Astrocyte (in vitro differentiated cells and primary cell): ENCODE measurements around the gene ERMARD. TPM values are rescaled to one million over a fixed set of nuclear protein-coding genes. Genes with fewer than 3 reads are reported as not detected.
A peak's percentile ranks its signal among the peaks of the same experiment; 100 is the strongest.

ENCODE experiments used
- DNase-seq: peaks from one replicate; pipeline ENCODE4 v3.0.0-alpha.2; 2010; ENCODE audit warnings: low read depth
- FAIRE-seq: peaks from 2 replicates; lab custom pipeline; 2011; peaks lifted over from hg19 to GRCh38; lab: Jason Lieb, UNC
- H2AFZ ChIP-seq: 2 replicates; pipeline ENCODE4 v1.6.0; 2012; ENCODE audit warnings: low read depth, low read length, inconsistent platforms
- H3K27ac ChIP-seq: 2 replicates; pipeline ENCODE4 v1.5.1; 2011; ENCODE audit warnings: low read depth, low read length, inconsistent platforms
- H3K27me3 ChIP-seq: 2 replicates; pipeline ENCODE4 v1.6.0; 2011; ENCODE audit warnings: low read length, inconsistent platforms; ENCODE audit not compliant: insufficient read depth
- H3K36me3 ChIP-seq: 2 replicates; pipeline ENCODE4 v1.5.1; 2011; ENCODE audit warnings: low read length, inconsistent platforms; ENCODE audit not compliant: insufficient read depth
- H3K4me1 ChIP-seq: 2 replicates; pipeline ENCODE4 v1.5.1; 2011; ENCODE audit warnings: low read length, inconsistent platforms; ENCODE audit not compliant: insufficient read depth
- H3K4me2 ChIP-seq: 2 replicates; pipeline ENCODE4 v1.6.0; 2012; ENCODE audit warnings: low read length, inconsistent platforms
- H3K4me3 ChIP-seq: 2 replicates; pipeline ENCODE4 v1.5.1; 2011; ENCODE audit warnings: low read depth, mild to moderate bottlenecking, low read length, inconsistent platforms; ENCODE audit not compliant: insufficient read depth
- H3K79me2 ChIP-seq: 2 replicates; pipeline ENCODE4 v1.6.0; 2012; ENCODE audit warnings: mild to moderate bottlenecking, low read length, inconsistent platforms; ENCODE audit not compliant: insufficient read depth
- H3K9ac ChIP-seq: 2 replicates; pipeline ENCODE4 v1.6.0; 2012; ENCODE audit warnings: mild to moderate bottlenecking, low read length, inconsistent platforms
- H3K9me3 ChIP-seq: 2 replicates; pipeline ENCODE4 v1.5.1; 2012; ENCODE audit warnings: low read depth, mild to moderate bottlenecking, low read length, inconsistent platforms; ENCODE audit not compliant: insufficient read depth
- H4K20me1 ChIP-seq: 2 replicates; pipeline ENCODE4 v1.6.0; 2012; ENCODE audit warnings: low read length, inconsistent platforms; ENCODE audit not compliant: insufficient read depth
- H3K27ac Mint-ChIP-seq: one replicate; pipeline ENCODE4 v1.8.0; 2021; ENCODE audit warnings: mild to moderate bottlenecking, mixed read lengths; ENCODE audit not compliant: unreplicated experiment
- H3K27me3 Mint-ChIP-seq: one replicate; pipeline ENCODE4 v1.8.0; 2021; ENCODE audit warnings: low read depth, mixed read lengths; ENCODE audit not compliant: unreplicated experiment
- H3K36me3 Mint-ChIP-seq: one replicate; pipeline ENCODE4 v1.8.0; 2021; ENCODE audit warnings: low read depth, mixed read lengths; ENCODE audit not compliant: unreplicated experiment
- H3K4me1 Mint-ChIP-seq: one replicate; pipeline ENCODE4 v1.8.0; 2021; ENCODE audit warnings: low read depth, mixed read lengths; ENCODE audit not compliant: unreplicated experiment
- H3K4me3 Mint-ChIP-seq: one replicate; pipeline ENCODE4 v1.8.0; 2021; ENCODE audit warnings: mild to moderate bottlenecking, moderate library complexity, mixed read lengths; ENCODE audit not compliant: unreplicated experiment
- H3K9me3 Mint-ChIP-seq: one replicate; pipeline ENCODE4 v1.8.0; 2021; ENCODE audit warnings: mild to moderate bottlenecking, mixed read lengths; ENCODE audit not compliant: unreplicated experiment
- EZH2 ChIP-seq: IDR thresholded peaks from 2 replicates; pipeline ENCODE4 v1.6.1; 2012; ENCODE audit warnings: mild to moderate bottlenecking, low read length, inconsistent platforms; ENCODE audit not compliant: insufficient read depth
- total RNA-seq: library from RNA; stranded (reverse); gene quantifications from 2 replicates; pipeline ENCODE4 v1.2.1, GENCODE V29; 2021
- TF ChIP-seq, protein P1 (sequence below): IDR thresholded peaks from 2 replicates; pipeline ENCODE4 v1.5.1; 2011; ENCODE audit warnings: low read depth, mild to moderate bottlenecking, inconsistent platforms, low read length, moderate library complexity; ENCODE audit not compliant: insufficient read depth

ERMARD gene
- total RNA-seq, 1 donor from 2014 or later: 13.1 TPM

DNA sequence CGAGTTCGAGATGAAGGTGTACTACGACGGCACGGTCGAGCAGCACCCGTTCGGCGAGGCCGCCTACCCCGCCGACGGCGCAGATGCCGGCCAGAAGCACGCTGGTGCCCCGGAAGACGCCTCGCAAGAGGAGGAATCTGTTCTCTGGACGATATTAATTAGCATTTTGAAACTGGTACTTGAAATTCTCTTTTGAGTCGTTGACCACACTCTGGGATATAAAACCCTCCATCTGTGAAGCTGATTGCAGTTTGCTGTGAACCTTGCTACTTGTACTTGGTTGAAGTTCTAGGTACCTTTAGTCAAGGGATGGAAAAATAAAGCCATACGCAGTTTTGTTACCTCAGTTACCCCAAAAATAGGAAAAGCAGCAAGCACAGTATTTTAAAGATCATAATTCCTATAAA is 48.6 kb upstream of the ERMARD start:
- Histone ChIP-seq H3K27me3 (no peaks in the 10 kb centered on the region), H3K9ac (peak overlapping the region; percentile 95), H3K9me3 (no peaks in the 10 kb centered on the region), H3K36me3 (peaks cover 7% of the 10 kb centered on the region), H4K20me1 (peaks cover 28% of the 10 kb centered on the region), H3K4me3 (peak overlapping the region; percentile 83), H3K4me2 (peak overlapping the region; percentile 86), H3K27ac (peak overlapping the region; percentile 87), H3K4me1 (peaks cover 29% of the 10 kb centered on the region), H3K79me2 (peaks cover 68% of the 10 kb centered on the region), H2AFZ (peak overlapping the region; percentile 76)
- peaks cover 2% of the 10 kb centered on the region for H3K36me3 Mint-ChIP-seq
- H3K9me3 Mint-ChIP-seq: no peaks in the 10 kb centered on the region
- no peak for DNase-seq
- peak overlapping the region; percentile 92 for H3K4me3 Mint-ChIP-seq
- H3K4me1 Mint-ChIP-seq: peaks cover 25% of the 10 kb centered on the region
- no peak for TF ChIP-seq EZH2
- TF ChIP-seq, protein P1, sequence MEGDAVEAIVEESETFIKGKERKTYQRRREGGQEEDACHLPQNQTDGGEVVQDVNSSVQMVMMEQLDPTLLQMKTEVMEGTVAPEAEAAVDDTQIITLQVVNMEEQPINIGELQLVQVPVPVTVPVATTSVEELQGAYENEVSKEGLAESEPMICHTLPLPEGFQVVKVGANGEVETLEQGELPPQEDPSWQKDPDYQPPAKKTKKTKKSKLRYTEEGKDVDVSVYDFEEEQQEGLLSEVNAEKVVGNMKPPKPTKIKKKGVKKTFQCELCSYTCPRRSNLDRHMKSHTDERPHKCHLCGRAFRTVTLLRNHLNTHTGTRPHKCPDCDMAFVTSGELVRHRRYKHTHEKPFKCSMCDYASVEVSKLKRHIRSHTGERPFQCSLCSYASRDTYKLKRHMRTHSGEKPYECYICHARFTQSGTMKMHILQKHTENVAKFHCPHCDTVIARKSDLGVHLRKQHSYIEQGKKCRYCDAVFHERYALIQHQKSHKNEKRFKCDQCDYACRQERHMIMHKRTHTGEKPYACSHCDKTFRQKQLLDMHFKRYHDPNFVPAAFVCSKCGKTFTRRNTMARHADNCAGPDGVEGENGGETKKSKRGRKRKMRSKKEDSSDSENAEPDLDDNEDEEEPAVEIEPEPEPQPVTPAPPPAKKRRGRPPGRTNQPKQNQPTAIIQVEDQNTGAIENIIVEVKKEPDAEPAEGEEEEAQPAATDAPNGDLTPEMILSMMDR: no peak
- no peaks in the 10 kb centered on the region for H3K27me3 Mint-ChIP-seq
- no peak for FAIRE-seq
- H3K27ac Mint-ChIP-seq: peak overlapping the region; percentile 89

DNA sequence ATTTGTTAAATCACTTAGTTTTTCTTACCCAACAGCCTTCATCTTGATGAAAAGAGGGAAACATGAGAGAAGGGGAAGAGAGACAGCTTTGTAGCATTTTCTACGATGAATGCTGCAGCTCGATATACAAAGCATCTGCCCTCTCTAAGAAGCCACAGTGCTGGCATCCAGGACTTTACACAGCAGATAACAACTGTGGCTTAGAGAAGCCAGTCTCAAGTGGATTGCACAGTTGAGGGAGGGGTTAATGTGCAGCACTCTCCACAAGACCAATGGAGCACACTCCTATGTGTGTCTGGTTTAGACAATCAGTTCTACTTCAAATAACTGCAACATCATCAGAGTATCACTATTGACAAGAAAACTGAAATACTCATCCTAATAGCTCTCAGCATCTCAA is 43.6 kb upstream of the ERMARD start:
- peaks cover 19% of the 10 kb centered on the region for H3K36me3 ChIP-seq
- no peak overlapping the region for H3K27ac Mint-ChIP-seq
- FAIRE-seq: no peak

DNA sequence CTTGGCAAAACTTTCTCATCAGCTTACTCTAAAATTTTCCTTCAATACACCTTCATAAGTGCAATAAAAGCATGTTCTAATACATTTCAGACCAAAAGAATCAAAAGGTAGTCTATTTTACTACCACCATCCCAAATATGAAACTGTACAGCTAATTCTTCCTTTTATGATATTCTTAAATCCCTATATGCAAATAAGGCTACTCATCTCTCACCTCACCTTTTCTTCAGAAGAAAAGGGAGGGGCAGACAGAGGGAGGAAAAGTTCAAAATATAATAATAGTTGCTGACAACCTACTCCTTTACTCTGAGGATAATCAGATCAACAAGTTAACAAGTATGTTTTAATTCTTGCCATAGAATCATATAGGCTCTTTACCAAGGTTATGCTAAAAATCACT is 42.1 kb upstream of the ERMARD start:
- no peaks in the 10 kb centered on the region for H3K36me3 Mint-ChIP-seq
- H3K4me2 ChIP-seq: no peak overlapping the region
- no peak for FAIRE-seq
- H3K27ac Mint-ChIP-seq: no peak overlapping the region
- H3K27me3 ChIP-seq: no peaks in the 10 kb centered on the region
- H3K9me3 Mint-ChIP-seq: no peaks in the 10 kb centered on the region
- peaks cover 16% of the 10 kb centered on the region for H3K79me2 ChIP-seq
- H3K36me3 ChIP-seq: peaks cover 16% of the 10 kb centered on the region
- TF ChIP-seq, protein P1: no peak
- TF ChIP-seq EZH2: no peak
- no peak overlapping the region for H2AFZ ChIP-seq
- no peak for DNase-seq
- no peak overlapping the region for H3K4me3 Mint-ChIP-seq
- H3K27ac ChIP-seq: no peak overlapping the region
- peaks cover 8% of the 10 kb centered on the region for H4K20me1 ChIP-seq
- H3K4me1 ChIP-seq: peaks cover 7% of the 10 kb centered on the region
- H3K27me3 Mint-ChIP-seq: no peaks in the 10 kb centered on the region
- no peaks in the 10 kb centered on the region for H3K9me3 ChIP-seq
- peaks cover 18% of the 10 kb centered on the region for H3K4me1 Mint-ChIP-seq
- no peak overlapping the region for H3K4me3 ChIP-seq
- no peak overlapping the region for H3K9ac ChIP-seq

More for the DNA sequence above, 43.6 kb upstream of the ERMARD start:
- no peaks in the 10 kb centered on the region for H3K27me3 ChIP-seq
- no peak for DNase-seq
- H3K9me3 ChIP-seq: no peaks in the 10 kb centered on the region
- H3K4me1 ChIP-seq: peaks cover 16% of the 10 kb centered on the region
- Mint-ChIP-seq H3K36me3 (no peaks in the 10 kb centered on the region), H3K27me3 (no peaks in the 10 kb centered on the region), H3K9me3 (no peaks in the 10 kb centered on the region), H3K4me3 (no peak overlapping the region), H3K4me1 (peaks cover 19% of the 10 kb centered on the region)
- no peak for TF ChIP-seq EZH2
- TF ChIP-seq, protein P1: no peak
- H3K79me2 ChIP-seq: peaks cover 31% of the 10 kb centered on the region
- H3K4me3 ChIP-seq: no peak overlapping the region
- no peak overlapping the region for H3K27ac ChIP-seq
- no peak overlapping the region for H3K9ac ChIP-seq
- H4K20me1 ChIP-seq: peaks cover 23% of the 10 kb centered on the region
- no peak overlapping the region for H3K4me2 ChIP-seq
- no peak overlapping the region for H2AFZ ChIP-seq
